HCT116 (cell line): ENCODE measurements around the gene MON2. TPM values are rescaled to one million over a fixed set of nuclear protein-coding genes. Genes with fewer than 3 reads are reported as not detected.

Source experiments
- ATAC-seq: fragments of 200-7000 bp; cut with Tn5 transposase; 2 replicates; pipeline ENCODE4 v1.9.1; 2020; ENCODE audit warnings: mild to moderate bottlenecking, moderate library complexity
- BruUV-seq: library from RNA; stranded (reverse); fragments of 400-500 nt; replicated peaks from 2 replicates; lab custom pipeline; 2021; lab: Mats Ljungman, UMichigan
- CTCF ChIA-PET: fragments of 300-600 bp; sonication (Branson Sonifier 250); formaldehyde crosslinking; loops from one replicate; lab custom pipeline; 2021; ENCODE audit warnings: antibody characterized with exemption; lab: Charles Lee
- POLR2A ChIA-PET: fragments of 300-600, 350-600 bp; sonication (Branson Sonifier 250); formaldehyde crosslinking; loops from one replicate; lab custom pipeline; 2021; ENCODE audit warnings: antibody characterized with exemption; lab: Charles Lee
- RAD21 ChIA-PET, 2 experiments: fragments of 300-600 bp; sonication (Branson Sonifier 250); formaldehyde crosslinking; loops; one replicate each; lab custom pipeline; 2023; ENCODE audit warnings: low total read pairs in 2 of 2; ENCODE audit not compliant: uncharacterized antibody in 2 of 2, unreplicated experiment in 2 of 2, low non-redundant PET in 1 of 2; lab: Charles Lee
- DNase-seq: peaks from one replicate; pipeline ENCODE4 v3.0.0-alpha.2; 2010; ENCODE audit warnings: low read depth, low spot score
- H2AFZ ChIP-seq: fragments of 200-600 bp; shearing (Covaris generic), sonication (generic); 2 replicates; pipeline ENCODE4 v1.6.1; 2017; ENCODE audit warnings: low read depth, mixed run types, mixed read lengths, antibody characterized with exemption, low read length; ENCODE audit not compliant: poor library complexity, severe bottlenecking
- H3K27ac ChIP-seq: 2 replicates; pipeline ENCODE4 v1.5.1; 2012; ENCODE audit warnings: low read depth, low read length
- H3K27me3 ChIP-seq: fragments of 200-600 bp; sonication (generic); 2 replicates; pipeline ENCODE4 v1.6.1; 2016; ENCODE audit warnings: mixed run types, low read length, mixed read lengths; ENCODE audit not compliant: insufficient read depth
- H3K36me3 ChIP-seq, 2 experiments: fragments of 200-500 bp in 1 of 2; fragments of 200-600 bp in 1 of 2; sonication (Bioruptor generic) in 1 of 2; sonication (generic) in 1 of 2; 2 replicates each; pipeline versions ENCODE4 v1.5.1 to v1.6.1; 2014 to 2016; ENCODE audit warnings: low read length in 2 of 2, inconsistent platforms in 1 of 2, mixed read lengths in 1 of 2, mixed run types in 1 of 2; ENCODE audit not compliant: insufficient read depth in 2 of 2, control insufficient read depth in 1 of 2
- H3K4me1 ChIP-seq, 2 experiments: fragments of 200-600 bp in 1 of 2; sonication (generic) in 1 of 2; 2 replicates each; pipeline versions ENCODE4 v1.5.1 to v1.6.1; 2012 to 2017; ENCODE audit warnings: low read length in 2 of 2, inconsistent platforms in 1 of 2, mild to moderate bottlenecking in 1 of 2, mixed read lengths in 1 of 2, mixed run types in 1 of 2, moderate library complexity in 1 of 2; ENCODE audit not compliant: insufficient read depth in 2 of 2, control insufficient read depth in 1 of 2
- H3K4me2 ChIP-seq: fragments of 200-600 bp; sonication (generic); 2 replicates; pipeline ENCODE4 v1.6.1; 2017; ENCODE audit warnings: mixed run types, low read length, mixed read lengths
- H3K4me3 ChIP-seq, 2 experiments: fragments of 200-600 bp in 1 of 2; sonication (generic) in 1 of 2; replicated peaks in 1 of 2; 2 replicates each; pipeline ENCODE4 v1.5.1; 2011 to 2016; ENCODE audit warnings: low read length in 2 of 2, control low read depth in 1 of 2, low read depth in 1 of 2, mild to moderate bottlenecking in 1 of 2, mixed read lengths in 1 of 2, mixed run types in 1 of 2
- H3K79me2 ChIP-seq: fragments of 200-600 bp; sonication (generic); 2 replicates; pipeline ENCODE4 v1.6.1; 2017; ENCODE audit warnings: mild to moderate bottlenecking, mixed run types, low read length, moderate library complexity, mixed read lengths; ENCODE audit not compliant: insufficient read depth
- H3K9ac ChIP-seq: fragments of 200-600 bp; sonication (generic); 2 replicates; pipeline ENCODE4 v1.6.1; 2016; ENCODE audit warnings: low read length, mixed read lengths
- H3K9me2 ChIP-seq: fragments of 200-600 bp; sonication (generic), shearing (Covaris generic); 2 replicates; pipeline ENCODE4 v1.6.1; 2017; ENCODE audit warnings: mixed run types, mild to moderate bottlenecking, moderate library complexity; ENCODE audit not compliant: insufficient read depth
- H3K9me3 ChIP-seq, 2 experiments: fragments of 200-500 bp in 1 of 2; fragments of 200-600 bp in 1 of 2; sonication (Bioruptor generic) in 1 of 2; sonication (generic) in 1 of 2; 2 replicates each; pipeline ENCODE4 v1.6.1; 2014 to 2017; ENCODE audit warnings: low read length in 2 of 2, mixed read lengths in 2 of 2, inconsistent platforms in 1 of 2, low read depth in 1 of 2, mild to moderate bottlenecking in 1 of 2, mixed run types in 1 of 2, moderate library complexity in 1 of 2; ENCODE audit not compliant: control insufficient read depth in 1 of 2, insufficient read depth in 1 of 2
- H4K20me1 ChIP-seq: fragments of 200-600 bp; sonication (generic), shearing (Covaris generic); 2 replicates; pipeline ENCODE4 v1.6.1; 2017; ENCODE audit warnings: mixed run types, mild to moderate bottlenecking, moderate library complexity; ENCODE audit not compliant: insufficient read depth
- CEBPB ChIP-seq: IDR thresholded peaks from 2 replicates; pipeline ENCODE4 v1.6.1; 2012; ENCODE audit warnings: low read depth
- ELF1 ChIP-seq: IDR thresholded peaks from 2 replicates; pipeline ENCODE4 v1.6.1; 2012; ENCODE audit warnings: low read depth, borderline replicate concordance
- EZH2 ChIP-seq: fragments of 200-600 bp; sonication (generic); IDR thresholded peaks from 2 replicates; pipeline ENCODE4 v1.6.1; 2017; ENCODE audit warnings: antibody characterized with exemption, mixed run types
- EZH2phosphoT487 ChIP-seq: fragments of 200-600 bp; IDR thresholded peaks from 2 replicates; pipeline ENCODE4 v1.6.1; 2018; ENCODE audit warnings: antibody characterized with exemption, borderline replicate concordance
- FOSL1 ChIP-seq: IDR thresholded peaks from 2 replicates; pipeline ENCODE4 v1.6.1; 2012; ENCODE audit warnings: low read depth
- JUND ChIP-seq: IDR thresholded peaks from 2 replicates; pipeline ENCODE4 v1.6.1; 2012
- POLR2A ChIP-seq: IDR thresholded peaks from 2 replicates; pipeline ENCODE4 v1.7.0; 2011; ENCODE audit warnings: borderline replicate concordance; ENCODE audit not compliant: insufficient read depth, insufficient read length; ENCODE audit errors: extremely low read depth
- RAD21 ChIP-seq: IDR thresholded peaks from 2 replicates; pipeline ENCODE4 v1.6.1; 2012; ENCODE audit warnings: low read depth, mild to moderate bottlenecking
- SP1 ChIP-seq: IDR thresholded peaks from 2 replicates; pipeline ENCODE4 v1.6.1; 2012; ENCODE audit warnings: low read depth
- SRF ChIP-seq: IDR thresholded peaks from 2 replicates; pipeline ENCODE4 v1.6.1; 2012; ENCODE audit warnings: low read depth
- TCF7L2 ChIP-seq: IDR thresholded peaks from 2 replicates; pipeline ENCODE4 v1.7.0; 2011; ENCODE audit warnings: borderline replicate concordance, inconsistent platforms; ENCODE audit not compliant: insufficient read depth, insufficient read length; ENCODE audit errors: extremely low read depth
- YY1 ChIP-seq: IDR thresholded peaks from 2 replicates; pipeline ENCODE4 v1.6.1; 2011; ENCODE audit warnings: low read length, low read depth, moderate library complexity, mild to moderate bottlenecking; ENCODE audit not compliant: insufficient replicate concordance; ENCODE audit errors: extremely low read depth
- ZFX ChIP-seq: fragments of 450-650 bp; IDR thresholded peaks from 2 replicates; pipeline ENCODE4 v1.6.1; 2017
- ZNF274 ChIP-seq: fragments of 200-500 bp; sonication (Bioruptor generic); IDR thresholded peaks from 2 replicates; pipeline ENCODE4 v1.6.1; 2014; ENCODE audit warnings: mild to moderate bottlenecking, low read depth, low read length, inconsistent platforms
- intact Hi-C: fragments of 100-400 bp; cut with micrococcal nuclease; formaldehyde crosslinking; loops from 2 replicates; pipeline ENCODE4 v1.10.0; 2022
- total RNA-seq: library from RNA; stranded (reverse); gene quantifications from one replicate; pipeline ENCODE4 v1.2.1, GENCODE V29; 2021; ENCODE audit not compliant: unreplicated experiment
- TF ChIP-seq, protein P1 (sequence below): IDR thresholded peaks from 2 replicates; pipeline ENCODE4 v1.6.1; 2012; ENCODE audit warnings: low read depth
- TF ChIP-seq, protein P2 (sequence below): IDR thresholded peaks from 2 replicates; pipeline ENCODE4 v1.6.1; 2012
- TF ChIP-seq, protein P3 (sequence below), 3 experiments: fragments of 200-600 bp in 1 of 3; sonication (generic) in 1 of 3; IDR thresholded peaks in 2 of 3; conservative IDR thresholded peaks in 1 of 3; 2 replicates each; pipeline ENCODE4 v1.5.1; 2012 to 2017; ENCODE audit warnings: low read depth in 2 of 3, low read length in 2 of 3, antibody characterized with exemption in 1 of 3, borderline replicate concordance in 1 of 3, control low read depth in 1 of 3, mild to moderate bottlenecking in 1 of 3, mixed read lengths in 1 of 3, mixed run types in 1 of 3, moderate library complexity in 1 of 3; ENCODE audit not compliant: insufficient read depth in 1 of 3
- TF ChIP-seq, protein P4 (sequence below): IDR thresholded peaks from 2 replicates; pipeline ENCODE4 v1.6.1; 2012

The MON2 gene
- total RNA-seq, 1 experiment from 2014 or later: 30.7 TPM

DNA sequence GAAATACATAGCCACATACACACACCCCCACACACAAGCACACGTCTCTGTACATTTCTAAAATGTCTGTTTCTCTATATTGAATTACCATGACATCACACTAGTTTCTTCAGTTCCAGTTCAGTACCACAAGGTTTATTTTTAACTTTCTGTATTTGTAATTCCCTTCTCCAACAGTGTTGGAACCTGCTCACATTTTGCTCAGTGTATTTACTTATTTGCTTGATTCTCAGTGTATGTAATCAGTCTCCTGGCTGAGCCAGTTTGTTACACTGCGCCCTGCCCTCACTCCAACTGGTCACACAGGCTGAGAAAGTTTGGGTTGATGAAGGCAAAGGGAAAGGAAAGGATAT lies 67.1 kb downstream of the MON2 start:
- Histone ChIP-seq H3K27ac (no peak overlapping the region), H3K9me3 (no peaks in the 10 kb centered on the region), H3K27me3 (no peaks in the 10 kb centered on the region), H2AFZ (no peak overlapping the region), H3K9me2 (no peaks in the 10 kb centered on the region), H3K4me2 (no peak overlapping the region), H3K4me3 (no peak overlapping the region), H3K9ac (no peak overlapping the region), H3K36me3 (peaks cover 8 to 11% of the 10 kb centered on the region in 2 experiments; a peak in 2 of 4 replicates), H4K20me1 (no peaks in the 10 kb centered on the region), H3K79me2 (no peaks in the 10 kb centered on the region), H3K4me1 (no peaks in the 10 kb centered on the region)
- DNase-seq: no peak
- ChIA-PET RAD21 (no interaction called here), CTCF (no interaction called here), POLR2A (no interaction called here)
- no TSS peak for BruUV-seq
- no peak for TF ChIP-seq ELF1
- no peak for TF ChIP-seq JUND
- TF ChIP-seq SRF: no peak
- TF ChIP-seq EZH2: no peak
- no peak for TF ChIP-seq YY1
- TF ChIP-seq SP1: no peak
- TF ChIP-seq RAD21: no peak
- TF ChIP-seq FOSL1: no peak
- TF ChIP-seq, protein P1, sequence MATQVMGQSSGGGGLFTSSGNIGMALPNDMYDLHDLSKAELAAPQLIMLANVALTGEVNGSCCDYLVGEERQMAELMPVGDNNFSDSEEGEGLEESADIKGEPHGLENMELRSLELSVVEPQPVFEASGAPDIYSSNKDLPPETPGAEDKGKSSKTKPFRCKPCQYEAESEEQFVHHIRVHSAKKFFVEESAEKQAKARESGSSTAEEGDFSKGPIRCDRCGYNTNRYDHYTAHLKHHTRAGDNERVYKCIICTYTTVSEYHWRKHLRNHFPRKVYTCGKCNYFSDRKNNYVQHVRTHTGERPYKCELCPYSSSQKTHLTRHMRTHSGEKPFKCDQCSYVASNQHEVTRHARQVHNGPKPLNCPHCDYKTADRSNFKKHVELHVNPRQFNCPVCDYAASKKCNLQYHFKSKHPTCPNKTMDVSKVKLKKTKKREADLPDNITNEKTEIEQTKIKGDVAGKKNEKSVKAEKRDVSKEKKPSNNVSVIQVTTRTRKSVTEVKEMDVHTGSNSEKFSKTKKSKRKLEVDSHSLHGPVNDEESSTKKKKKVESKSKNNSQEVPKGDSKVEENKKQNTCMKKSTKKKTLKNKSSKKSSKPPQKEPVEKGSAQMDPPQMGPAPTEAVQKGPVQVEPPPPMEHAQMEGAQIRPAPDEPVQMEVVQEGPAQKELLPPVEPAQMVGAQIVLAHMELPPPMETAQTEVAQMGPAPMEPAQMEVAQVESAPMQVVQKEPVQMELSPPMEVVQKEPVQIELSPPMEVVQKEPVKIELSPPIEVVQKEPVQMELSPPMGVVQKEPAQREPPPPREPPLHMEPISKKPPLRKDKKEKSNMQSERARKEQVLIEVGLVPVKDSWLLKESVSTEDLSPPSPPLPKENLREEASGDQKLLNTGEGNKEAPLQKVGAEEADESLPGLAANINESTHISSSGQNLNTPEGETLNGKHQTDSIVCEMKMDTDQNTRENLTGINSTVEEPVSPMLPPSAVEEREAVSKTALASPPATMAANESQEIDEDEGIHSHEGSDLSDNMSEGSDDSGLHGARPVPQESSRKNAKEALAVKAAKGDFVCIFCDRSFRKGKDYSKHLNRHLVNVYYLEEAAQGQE: no peak
- TF ChIP-seq EZH2phosphoT487: no peak
- no peak for TF ChIP-seq POLR2A
- TF ChIP-seq, protein P2, sequence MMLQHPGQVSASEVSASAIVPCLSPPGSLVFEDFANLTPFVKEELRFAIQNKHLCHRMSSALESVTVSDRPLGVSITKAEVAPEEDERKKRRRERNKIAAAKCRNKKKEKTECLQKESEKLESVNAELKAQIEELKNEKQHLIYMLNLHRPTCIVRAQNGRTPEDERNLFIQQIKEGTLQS: no peak
- TF ChIP-seq CEBPB: no peak
- no peak for TF ChIP-seq ZFX
- TF ChIP-seq, protein P3, sequence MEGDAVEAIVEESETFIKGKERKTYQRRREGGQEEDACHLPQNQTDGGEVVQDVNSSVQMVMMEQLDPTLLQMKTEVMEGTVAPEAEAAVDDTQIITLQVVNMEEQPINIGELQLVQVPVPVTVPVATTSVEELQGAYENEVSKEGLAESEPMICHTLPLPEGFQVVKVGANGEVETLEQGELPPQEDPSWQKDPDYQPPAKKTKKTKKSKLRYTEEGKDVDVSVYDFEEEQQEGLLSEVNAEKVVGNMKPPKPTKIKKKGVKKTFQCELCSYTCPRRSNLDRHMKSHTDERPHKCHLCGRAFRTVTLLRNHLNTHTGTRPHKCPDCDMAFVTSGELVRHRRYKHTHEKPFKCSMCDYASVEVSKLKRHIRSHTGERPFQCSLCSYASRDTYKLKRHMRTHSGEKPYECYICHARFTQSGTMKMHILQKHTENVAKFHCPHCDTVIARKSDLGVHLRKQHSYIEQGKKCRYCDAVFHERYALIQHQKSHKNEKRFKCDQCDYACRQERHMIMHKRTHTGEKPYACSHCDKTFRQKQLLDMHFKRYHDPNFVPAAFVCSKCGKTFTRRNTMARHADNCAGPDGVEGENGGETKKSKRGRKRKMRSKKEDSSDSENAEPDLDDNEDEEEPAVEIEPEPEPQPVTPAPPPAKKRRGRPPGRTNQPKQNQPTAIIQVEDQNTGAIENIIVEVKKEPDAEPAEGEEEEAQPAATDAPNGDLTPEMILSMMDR (IDR thresholded peaks at IDR 0.05 in 2 of 3, conservative IDR thresholded peaks at IDR 0.05 in 1 of 3; ENCODE audit: borderline replicate concordance in 1 of 3, insufficient read depth in 1 of 3, low read depth in 2 of 3, low read length in 2 of 3): no peak
- no peak for TF ChIP-seq TCF7L2
- no peak for TF ChIP-seq ZNF274
- TF ChIP-seq, protein P4, sequence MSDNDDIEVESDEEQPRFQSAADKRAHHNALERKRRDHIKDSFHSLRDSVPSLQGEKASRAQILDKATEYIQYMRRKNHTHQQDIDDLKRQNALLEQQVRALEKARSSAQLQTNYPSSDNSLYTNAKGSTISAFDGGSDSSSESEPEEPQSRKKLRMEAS: no peak
- ATAC-seq: no peak
- intact Hi-C loops: no loop called here
